CD4-positive, alpha-beta memory T cell (primary cell): ENCODE measurements around the gene S100P. TPM values are rescaled to one million over a fixed set of nuclear protein-coding genes. Genes with fewer than 3 reads are reported as not detected.
A peak's percentile ranks its signal among the peaks of the same experiment; 100 is the strongest.

ENCODE experiments used
- CTCF ChIA-PET: fragments of 350-600 bp; sonication (Branson Sonifier 250); formaldehyde crosslinking; loops from one replicate; lab custom pipeline; 2021; ENCODE audit warnings: inconsistent platforms; ENCODE audit not compliant: partially characterized antibody; lab: Charles Lee
- POLR2A ChIA-PET: fragments of 350-600 bp; sonication (Branson Sonifier 250); formaldehyde crosslinking; loops from one replicate; lab custom pipeline; 2021; ENCODE audit not compliant: partially characterized antibody; lab: Charles Lee
- DNase-seq, 5 donors: peaks; one replicate each; pipeline versions ENCODE4 v3.0.0 to v3.0.0-alpha.2; 2020 to 2022; ENCODE audit warnings: mixed read lengths in 1 of 5
- H3K27ac ChIP-seq: one replicate; pipeline ENCODE4 v1.7.0; 2013; ENCODE audit warnings: low read depth, low read length
- H3K27me3 ChIP-seq: 2 replicates; pipeline ENCODE4 v1.7.0; 2013; ENCODE audit warnings: mild to moderate bottlenecking, low read length, moderate library complexity; ENCODE audit not compliant: insufficient read depth
- H3K36me3 ChIP-seq: 2 replicates; pipeline ENCODE4 v1.7.0; 2013; ENCODE audit warnings: mild to moderate bottlenecking, low read length, moderate library complexity; ENCODE audit not compliant: insufficient read depth
- H3K4me1 ChIP-seq: 2 replicates; pipeline ENCODE4 v1.7.0; 2013; ENCODE audit warnings: mild to moderate bottlenecking, low read length, moderate library complexity; ENCODE audit not compliant: insufficient read depth
- H3K4me3 ChIP-seq, 2 donors: one replicate each; pipeline ENCODE4 v1.7.0; 2013; ENCODE audit warnings: low read length in 2 of 2, mild to moderate bottlenecking in 1 of 2
- H3K9me3 ChIP-seq, 2 donors: one replicate each; pipeline ENCODE4 v1.7.0; 2013; ENCODE audit warnings: low read length in 2 of 2, control low read depth in 1 of 2; ENCODE audit not compliant: control insufficient read depth in 1 of 2
- H3K27ac Mint-ChIP-seq, 7 donors: one replicate each; pipeline ENCODE4 v1.8.0; 2020 to 2021; ENCODE audit warnings: mixed read lengths in 7 of 7, mild to moderate bottlenecking in 6 of 7, inconsistent platforms in 3 of 7, moderate library complexity in 3 of 7
- H3K27me3 Mint-ChIP-seq, 2 donors: one replicate each; pipeline ENCODE4 v1.8.0; 2020 to 2021; ENCODE audit warnings: mixed read lengths in 2 of 2
- H3K36me3 Mint-ChIP-seq, 2 donors: one replicate each; pipeline ENCODE4 v1.8.0; 2020 to 2021; ENCODE audit warnings: mixed read lengths in 2 of 2, inconsistent platforms in 1 of 2, mild to moderate bottlenecking in 1 of 2
- H3K4me1 Mint-ChIP-seq, 4 donors: one replicate each; pipeline ENCODE4 v1.8.0; 2020 to 2021; ENCODE audit warnings: mixed read lengths in 4 of 4, mild to moderate bottlenecking in 1 of 4
- H3K4me3 Mint-ChIP-seq, 8 donors: one replicate each; pipeline ENCODE4 v1.8.0; 2020 to 2021; ENCODE audit warnings: mixed read lengths in 8 of 8, mild to moderate bottlenecking in 7 of 8, moderate library complexity in 6 of 8, inconsistent platforms in 3 of 8
- H3K9me3 Mint-ChIP-seq, 8 donors: one replicate each; pipeline ENCODE4 v1.8.0; 2020 to 2021; ENCODE audit warnings: mixed read lengths in 8 of 8, mild to moderate bottlenecking in 5 of 8, inconsistent platforms in 3 of 8, moderate library complexity in 1 of 8
- intact Hi-C: fragments of 100-400 bp; cut with micrococcal nuclease; formaldehyde crosslinking; loops from one replicate; pipeline ENCODE4 v1.15.1; 2023
- polyA plus RNA-seq, 2 donors: library from polyadenylated mRNA; unstranded; fragments of 300-500 nt; fragmentation: Illumina TruSeq; gene quantifications; one replicate each; pipeline ENCODE4 v1.2.3, GENCODE V29; 2021
- total RNA-seq, 2 experiments: library from RNA; stranded (reverse); gene quantifications; one replicate each; pipeline ENCODE4 v1.2.3, GENCODE V29; 2021

Gene S100P
- total and polyA plus RNA-seq, 4 experiments from 2014 or later = 1.3 to 3.9 (median 2.0) TPM

DNA sequence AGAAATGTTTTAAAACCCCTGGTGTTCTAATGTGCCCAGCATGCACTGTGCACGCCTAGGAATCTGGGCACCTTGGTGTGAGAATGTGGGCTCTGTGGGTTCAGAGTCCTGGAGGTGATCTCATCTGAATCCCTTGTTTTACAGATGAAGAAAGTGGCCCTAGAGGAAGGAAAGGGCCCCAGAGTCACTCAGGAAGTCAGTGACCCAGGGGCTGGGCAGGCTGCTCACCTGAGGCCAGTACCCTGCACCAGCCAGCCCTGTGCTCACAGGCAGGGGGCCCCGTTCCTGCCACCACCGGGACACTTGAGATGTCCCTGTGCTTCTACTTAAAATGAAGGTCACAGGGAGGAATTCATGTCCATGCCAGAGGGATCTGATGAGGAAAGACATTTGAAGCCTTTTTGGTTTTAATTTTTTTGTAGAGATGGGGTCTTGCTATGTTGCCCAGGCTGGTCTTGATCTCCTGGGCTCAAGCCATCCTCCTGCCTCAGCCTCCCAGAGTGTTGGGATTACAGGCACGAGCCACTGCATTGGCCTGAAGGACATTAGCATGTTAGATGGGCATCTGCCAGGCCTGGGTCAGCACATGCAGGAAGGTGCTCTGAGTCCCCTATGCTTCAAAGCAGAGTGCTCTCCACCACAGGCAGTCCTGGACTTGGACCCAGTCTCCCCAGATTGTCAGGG, 7.4 kb upstream of the S100P start:
- Mint-ChIP-seq H3K27ac (peak overlapping the region; percentile 66 to 97 (median 82)), H3K9me3 (no peaks in the 10 kb centered on the region), H3K4me1 (peaks cover 40 to 84% (median 55%) of the 10 kb centered on the region in 4 donors), H3K36me3 (peaks cover 10 to 25% of the 10 kb centered on the region in 2 donors), H3K4me3 (peak overlapping the region in 1 of 8 donors; percentile 69), H3K27me3 (no peaks in the 10 kb centered on the region)
- H3K27ac ChIP-seq = no peak overlapping the region
- H3K27me3 ChIP-seq = no peaks in the 10 kb centered on the region
- peaks cover 46% of the 10 kb centered on the region for H3K4me1 ChIP-seq
- no peak for DNase-seq
- ChIA-PET CTCF (interaction anchor here (1.1 to 7.0 kb wide), 5 partner anchors 11 to 32 kb away, joined by 3 to 155 read pairs (median 52); partner anchors contain the start of gene MRFAP1L1), POLR2A (interaction anchor here (2.1 to 34.5 kb wide), 5 partner anchors 9 to 25 kb away, joined by 16 to 1401 read pairs (median 663); partner anchors contain the start of genes BLOC1S4, MRFAP1L1 and S100P)
- H3K36me3 ChIP-seq = no peaks in the 10 kb centered on the region
- H3K4me3 ChIP-seq = no peak overlapping the region
- no peaks in the 10 kb centered on the region for H3K9me3 ChIP-seq
- intact Hi-C loops = no loop called here

DNA sequence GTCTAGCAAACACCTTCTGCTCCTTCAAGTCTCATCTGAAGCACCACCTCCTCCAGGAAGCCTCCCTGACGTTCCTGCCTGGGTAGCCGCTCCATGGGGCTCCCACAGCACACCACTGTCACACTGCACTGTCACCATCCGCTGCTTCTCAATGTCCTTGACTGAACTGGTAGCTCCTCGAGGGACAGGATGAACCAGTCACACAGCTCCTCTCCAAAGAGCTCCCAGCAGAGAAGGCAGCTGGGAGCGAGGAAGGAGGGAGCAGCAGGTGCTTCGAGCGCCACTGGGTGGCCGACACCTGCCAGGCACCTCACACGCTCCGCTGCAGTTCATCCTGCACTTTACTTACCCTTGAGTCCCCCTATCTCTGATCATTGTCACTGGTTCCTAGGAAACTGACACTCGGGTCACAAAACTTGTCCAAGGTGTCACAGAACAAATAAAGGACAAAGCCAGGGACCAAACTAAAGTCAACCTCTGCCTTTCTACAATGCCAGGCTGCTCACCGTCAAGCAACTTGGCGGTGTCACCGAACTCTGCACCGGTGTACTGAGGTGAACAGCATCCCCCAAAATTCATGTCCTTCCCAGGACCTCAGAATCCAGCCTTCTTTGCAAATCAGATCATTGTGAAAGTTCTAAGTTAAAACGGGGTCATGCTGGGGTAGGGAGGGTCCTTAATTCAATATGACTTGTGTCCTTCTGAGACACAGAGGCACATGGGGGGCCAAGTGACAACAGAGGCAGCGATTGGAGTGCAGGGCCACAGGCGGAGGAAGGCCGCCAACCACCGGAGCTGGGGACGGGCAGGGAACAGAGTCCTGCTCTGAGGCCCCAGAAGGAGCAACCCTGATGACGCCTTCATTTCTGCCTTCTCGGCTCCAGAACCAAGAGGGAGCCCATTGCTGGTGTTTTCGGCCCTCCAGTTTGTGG, 5.5 kb upstream of the S100P start:
- no peaks in the 10 kb centered on the region for H3K27me3 ChIP-seq
- no peaks in the 10 kb centered on the region for H3K27me3 Mint-ChIP-seq
- peak overlapping the region; percentile 62 for H3K27ac ChIP-seq
- H3K9me3 ChIP-seq = no peaks in the 10 kb centered on the region
- peaks cover 48 to 85% (median 65%) of the 10 kb centered on the region in 4 donors for H3K4me1 Mint-ChIP-seq
- intact Hi-C loops = no loop called here
- no peak for DNase-seq
- peak overlapping the region; percentile 89 to 99 (median 97) for H3K27ac Mint-ChIP-seq
- peaks cover 65% of the 10 kb centered on the region for H3K4me1 ChIP-seq
- peak overlapping the region; percentile 87 to 97 (median 93) for H3K4me3 Mint-ChIP-seq
- H3K36me3 Mint-ChIP-seq = peaks cover 6 to 25% of the 10 kb centered on the region in 2 donors
- POLR2A ChIA-PET = interaction anchor here (2.1 to 34.5 kb wide), 5 partner anchors 8 to 380 kb away, joined by 16 to 1401 read pairs (median 113); partner anchors contain the start of genes BLOC1S4, GRPEL1, MRFAP1 and MRFAP1L1
- H3K4me3 ChIP-seq = peak overlapping the region; percentile 18 to 55
- CTCF ChIA-PET = interaction anchor here (0.9 to 7.0 kb wide), 5 partner anchors 12 to 30 kb away, joined by 3 to 155 read pairs (median 52); partner anchors contain the start of gene MRFAP1L1
- no peaks in the 10 kb centered on the region for H3K9me3 Mint-ChIP-seq
- no peaks in the 10 kb centered on the region for H3K36me3 ChIP-seq

DNA sequence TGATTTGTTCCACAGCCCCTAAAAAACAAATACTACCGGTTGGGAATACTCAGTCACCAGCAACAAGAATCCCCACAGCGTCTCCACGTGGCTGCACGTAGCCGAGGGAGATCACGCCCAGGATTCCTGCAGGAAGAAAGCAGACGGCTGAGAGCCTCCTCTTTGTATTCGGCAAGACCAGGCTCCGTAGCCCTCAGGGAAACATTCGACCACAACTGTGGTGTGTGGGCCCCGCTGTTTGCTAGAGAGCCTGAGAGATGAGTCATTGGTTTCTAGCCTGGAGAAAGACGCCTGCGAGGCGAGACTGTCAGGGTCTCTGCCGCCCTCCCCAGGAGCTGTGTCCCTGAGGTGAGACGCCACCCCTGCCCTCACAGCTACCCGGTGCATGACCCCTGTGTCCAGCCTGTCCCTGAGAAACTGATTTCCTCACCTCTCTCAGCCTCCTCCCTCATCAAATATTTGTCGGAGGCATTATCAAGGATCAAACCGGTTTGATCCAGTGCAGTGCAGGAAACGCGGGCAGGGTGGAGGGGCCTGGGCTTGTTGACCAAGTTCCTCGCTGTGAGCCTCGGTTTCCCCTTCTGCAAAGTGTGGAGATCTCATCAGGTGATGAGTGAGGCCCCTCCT, 4.7 kb upstream of the S100P start:
- Mint-ChIP-seq H3K4me3 (peak overlapping the region; percentile 87 to 97 (median 93)), H3K9me3 (no peaks in the 10 kb centered on the region), H3K4me1 (peaks cover 55 to 88% (median 72%) of the 10 kb centered on the region in 4 donors), H3K36me3 (peaks cover 6 to 25% of the 10 kb centered on the region in 2 donors), H3K27ac (peak overlapping the region; percentile 89 to 99 (median 97)), H3K27me3 (no peaks in the 10 kb centered on the region)
- ChIA-PET CTCF (interaction anchor here (2.0 to 7.0 kb wide), 6 partner anchors 8 to 49 kb away, joined by 6 to 155 read pairs (median 36); partner anchors contain the start of genes MRFAP1 and MRFAP1L1), POLR2A (interaction anchor here (0.6 to 34.5 kb wide), 8 partner anchors 11 to 380 kb away, joined by 3 to 1401 read pairs (median 12); partner anchors contain the start of genes BLOC1S4, GRPEL1, MRFAP1 and MRFAP1L1)
- DNase-seq = peak; percentile 60 to 92 (median 64)
- Histone ChIP-seq H3K9me3 (no peaks in the 10 kb centered on the region), H3K36me3 (no peaks in the 10 kb centered on the region), H3K4me3 (peak overlapping the region; percentile 18 to 55), H3K27me3 (no peaks in the 10 kb centered on the region), H3K4me1 (peaks cover 73% of the 10 kb centered on the region), H3K27ac (peak overlapping the region; percentile 62)
- intact Hi-C loops = loop anchor here (1.0 kb wide), 3 partner anchors 15 to 27 kb away; partner anchors contain the start of genes BLOC1S4 and MRFAP1L1

DNA sequence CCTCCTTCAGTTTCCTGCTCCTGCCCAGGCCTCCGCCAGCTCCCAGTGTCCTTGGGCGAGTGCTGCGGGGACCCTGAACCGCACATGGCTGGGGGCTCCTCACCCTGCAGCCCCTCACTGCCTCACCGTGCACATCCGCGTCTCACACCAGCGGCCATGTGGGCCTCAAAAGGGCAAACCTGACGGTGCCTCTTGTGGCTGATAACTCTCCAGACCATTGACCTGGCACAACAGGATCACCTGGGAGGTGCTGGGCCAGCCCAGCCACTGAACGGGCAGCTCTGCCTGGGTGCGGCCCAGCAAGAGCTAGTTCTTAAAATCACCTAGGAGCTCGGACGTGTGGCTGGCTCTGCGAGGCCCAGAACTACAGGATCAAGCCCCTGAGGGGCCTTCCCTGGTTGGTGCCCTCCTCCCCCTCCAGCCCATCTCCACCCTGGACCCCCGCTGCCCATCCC, 4.1 kb upstream of the S100P start:
- peak overlapping the region; percentile 89 to 99 (median 97) for H3K27ac Mint-ChIP-seq
- no peak for DNase-seq
- H3K4me1 ChIP-seq = peaks cover 78% of the 10 kb centered on the region
- H3K4me1 Mint-ChIP-seq = peaks cover 57 to 94% (median 76%) of the 10 kb centered on the region in 4 donors
- no peaks in the 10 kb centered on the region for H3K9me3 ChIP-seq
- intact Hi-C loops = loop anchor here (1.0 kb wide), 3 partner anchors 15 to 27 kb away; partner anchors contain the start of genes BLOC1S4 and MRFAP1L1
- no peaks in the 10 kb centered on the region for H3K27me3 ChIP-seq
- H3K4me3 Mint-ChIP-seq = peak overlapping the region; percentile 87 to 97 (median 93)
- peak overlapping the region; percentile 18 to 55 for H3K4me3 ChIP-seq
- H3K36me3 Mint-ChIP-seq = peaks cover 6 to 25% of the 10 kb centered on the region in 2 donors
- no peaks in the 10 kb centered on the region for H3K9me3 Mint-ChIP-seq
- ChIA-PET POLR2A (interaction anchor here (0.6 to 34.5 kb wide), 10 partner anchors 12 to 379 kb away, joined by 3 to 1401 read pairs (median 6); partner anchors contain the start of genes BLOC1S4, GRPEL1, MRFAP1 and MRFAP1L1), CTCF (interaction anchor here (2.0 to 7.0 kb wide), 6 partner anchors 8 to 50 kb away, joined by 6 to 155 read pairs (median 36); partner anchors contain the start of genes MRFAP1 and MRFAP1L1)
- peak overlapping the region; percentile 62 for H3K27ac ChIP-seq
- no peaks in the 10 kb centered on the region for H3K27me3 Mint-ChIP-seq
- H3K36me3 ChIP-seq = no peaks in the 10 kb centered on the region

DNA sequence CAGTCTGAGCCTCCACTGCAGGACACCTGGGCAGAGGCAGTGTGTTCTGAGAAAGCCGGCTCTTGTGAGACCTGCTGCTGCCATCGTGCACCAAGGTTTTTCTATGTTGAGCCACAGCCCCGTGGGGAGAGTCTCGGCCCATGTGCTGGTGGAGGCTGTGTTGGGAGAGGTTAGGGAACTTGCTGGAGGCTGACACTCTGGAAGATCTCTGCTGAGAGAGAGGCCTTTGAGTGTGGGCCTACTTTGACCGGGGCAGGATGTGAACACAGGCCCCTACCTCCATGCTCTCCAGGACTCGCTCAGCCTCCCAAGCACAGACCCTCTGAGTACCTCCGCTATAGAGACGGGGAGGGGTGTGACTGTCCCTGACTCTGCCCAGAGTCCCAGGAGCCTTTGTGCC, 1.3 kb upstream of the S100P start:
- Mint-ChIP-seq H3K9me3 (no peaks in the 10 kb centered on the region), H3K36me3 (peaks cover 3 to 14% of the 10 kb centered on the region in 2 donors), H3K27me3 (no peaks in the 10 kb centered on the region), H3K4me1 (peaks cover 66 to 96% (median 81%) of the 10 kb centered on the region in 4 donors), H3K4me3 (peak overlapping the region in 3 of 8 donors; percentile 31 to 78 (median 58)), H3K27ac (peak overlapping the region; percentile 89 to 97 (median 93))
- no peaks in the 10 kb centered on the region for H3K27me3 ChIP-seq
- no peaks in the 10 kb centered on the region for H3K9me3 ChIP-seq
- POLR2A ChIA-PET = interaction anchor here (8.5 to 34.5 kb wide), 3 partner anchors 15 to 51 kb away, joined by 113 to 1401 read pairs (median 663); partner anchors contain the start of genes BLOC1S4, MRFAP1 and MRFAP1L1
- peak overlapping the region; percentile 33 for H3K27ac ChIP-seq
- H3K36me3 ChIP-seq = no peaks in the 10 kb centered on the region
- DNase-seq = no peak
- H3K4me3 ChIP-seq = no peak overlapping the region
- peaks cover 97% of the 10 kb centered on the region for H3K4me1 ChIP-seq
- CTCF ChIA-PET = interaction anchor here (1.1 to 7.0 kb wide), 3 partner anchors 8 to 24 kb away, joined by 3 to 155 read pairs (median 64); partner anchors contain the start of gene BLOC1S4
- intact Hi-C loops = no loop called here

DNA sequence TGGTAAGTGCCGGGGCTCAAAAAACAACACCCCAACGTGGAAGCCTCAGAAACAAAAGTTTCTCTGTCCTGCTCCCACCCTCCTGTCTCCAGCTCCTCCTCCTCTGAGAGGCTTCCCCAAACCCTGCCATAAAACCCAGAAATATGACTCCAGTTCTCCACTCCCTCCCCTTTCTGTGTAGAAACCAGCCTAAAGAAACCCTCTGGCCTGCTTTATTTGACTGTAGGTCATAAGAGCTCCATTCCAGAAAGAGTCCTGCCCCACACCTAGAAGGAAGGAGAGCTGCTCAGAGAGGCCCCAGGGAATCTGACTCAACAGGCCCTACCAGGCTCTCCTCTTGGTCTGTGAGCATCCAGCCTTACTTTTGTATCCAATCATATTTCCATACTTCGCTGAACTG, 872 bp upstream of the S100P start:
- Mint-ChIP-seq H3K27ac (peak overlapping the region; percentile 89 to 97 (median 93)), H3K9me3 (no peaks in the 10 kb centered on the region), H3K36me3 (peaks cover 3 to 12% of the 10 kb centered on the region in 2 donors), H3K27me3 (no peaks in the 10 kb centered on the region), H3K4me1 (peaks cover 64 to 94% (median 79%) of the 10 kb centered on the region in 4 donors), H3K4me3 (peak overlapping the region in 6 of 8 donors; percentile 32 to 78 (median 54))
- H3K4me3 ChIP-seq = no peak overlapping the region
- H3K4me1 ChIP-seq = peaks cover 99% of the 10 kb centered on the region
- ChIA-PET POLR2A (interaction anchor here (1.0 to 34.5 kb wide), 4 partner anchors 15 to 118 kb away, joined by 3 to 1401 read pairs (median 388); partner anchors contain the start of genes BLOC1S4, MAN2B2, MRFAP1 and MRFAP1L1), CTCF (interaction anchor here (0.7 to 7.0 kb wide), 3 partner anchors 11 to 23 kb away, joined by 3 to 155 read pairs (median 3); partner anchors contain the start of gene BLOC1S4)
- no peaks in the 10 kb centered on the region for H3K27me3 ChIP-seq
- no peaks in the 10 kb centered on the region for H3K36me3 ChIP-seq
- intact Hi-C loops = no loop called here
- peak overlapping the region; percentile 33 for H3K27ac ChIP-seq
- DNase-seq = no peak
- H3K9me3 ChIP-seq = no peaks in the 10 kb centered on the region
